Measurements from ENCODE around the gene KCNK7.
A peak's percentile ranks its signal among the peaks of the same experiment; 100 is the strongest.

KCNK7 gene

DNA sequence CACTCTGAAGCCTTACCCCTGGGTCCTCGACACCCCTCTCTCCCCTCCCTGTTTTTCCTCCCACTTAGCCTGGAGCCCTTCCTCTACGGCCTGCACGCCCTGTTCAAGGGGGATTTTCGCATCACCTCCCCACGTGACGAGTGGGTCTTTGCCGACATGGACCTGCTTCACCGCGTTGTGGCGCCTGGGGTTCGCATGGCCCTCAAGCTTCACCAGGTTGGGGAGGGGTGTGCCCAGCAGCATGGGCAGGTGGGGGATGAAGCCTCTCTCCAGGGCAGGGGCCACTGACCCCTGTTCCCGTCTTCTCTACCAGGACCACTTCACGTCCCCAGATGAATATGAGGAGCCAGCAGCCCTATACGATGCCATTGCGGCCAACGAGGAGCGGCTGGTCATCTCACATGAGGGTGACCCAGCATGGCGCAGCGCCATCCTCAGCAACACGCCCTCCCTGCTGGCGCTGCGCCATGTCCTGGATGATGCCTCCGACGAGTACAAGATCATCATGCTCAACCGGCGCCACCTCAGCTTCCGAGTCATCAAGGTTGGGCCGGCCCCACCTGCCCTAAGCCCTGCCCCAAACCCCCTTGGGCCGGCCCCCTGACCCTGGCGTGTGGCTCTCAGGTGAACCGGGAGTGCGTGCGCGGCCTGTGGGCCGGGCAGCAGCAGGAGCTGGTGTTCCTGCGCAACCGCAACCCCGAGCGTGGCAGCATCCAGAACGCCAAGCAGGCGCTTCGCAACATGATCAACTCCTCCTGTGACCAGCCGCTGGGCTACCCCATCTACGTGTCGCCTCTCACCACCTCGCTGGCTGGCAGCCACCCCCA lies 39.5 kb upstream of the KCNK7 start:
- H3K27me3 Mint-ChIP-seq (ENCODE audit: low read depth) = no peaks in the 10 kb centered on the region
- no peak overlapping the region for H3K27ac Mint-ChIP-seq
- peaks cover 38% of the 10 kb centered on the region for H3K36me3 Mint-ChIP-seq (ENCODE audit: low read depth)
- no peak for DNase-seq (ENCODE audit: low spot score)
- peaks cover 23% of the 10 kb centered on the region for H3K4me1 Mint-ChIP-seq (ENCODE audit: low read depth)
- H3K4me3 Mint-ChIP-seq = no peak overlapping the region
- no peaks in the 10 kb centered on the region for H3K9me3 Mint-ChIP-seq

DNA sequence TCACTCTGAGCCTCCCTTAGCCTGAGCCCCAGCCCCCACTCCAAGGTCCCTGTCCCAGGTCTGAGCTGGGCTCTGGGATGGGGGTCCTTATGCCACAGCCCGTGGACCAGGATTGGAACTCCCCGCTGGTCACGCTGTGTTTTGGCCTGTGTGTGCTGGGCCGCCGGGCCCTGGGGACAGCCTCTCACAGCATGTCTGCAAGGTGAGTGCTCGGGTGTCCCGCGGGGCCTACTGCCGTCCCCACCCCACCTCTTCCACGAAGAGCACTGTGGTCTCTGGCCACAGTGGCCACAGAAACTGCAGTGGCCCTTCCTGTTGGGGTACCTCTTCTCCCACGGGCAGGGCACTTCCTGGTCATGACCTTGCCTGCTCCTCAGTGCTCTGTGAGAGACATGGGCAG lies 38.8 kb upstream of the KCNK7 start:
- no peaks in the 10 kb centered on the region for H3K27me3 Mint-ChIP-seq (ENCODE audit: low read depth)
- no peak overlapping the region for H3K27ac Mint-ChIP-seq
- H3K9me3 Mint-ChIP-seq = no peaks in the 10 kb centered on the region
- DNase-seq (ENCODE audit: low spot score) = no peak
- H3K36me3 Mint-ChIP-seq (ENCODE audit: low read depth) = peaks cover 32% of the 10 kb centered on the region
- H3K4me3 Mint-ChIP-seq = no peak overlapping the region
- H3K4me1 Mint-ChIP-seq (ENCODE audit: low read depth) = peaks cover 16% of the 10 kb centered on the region

DNA sequence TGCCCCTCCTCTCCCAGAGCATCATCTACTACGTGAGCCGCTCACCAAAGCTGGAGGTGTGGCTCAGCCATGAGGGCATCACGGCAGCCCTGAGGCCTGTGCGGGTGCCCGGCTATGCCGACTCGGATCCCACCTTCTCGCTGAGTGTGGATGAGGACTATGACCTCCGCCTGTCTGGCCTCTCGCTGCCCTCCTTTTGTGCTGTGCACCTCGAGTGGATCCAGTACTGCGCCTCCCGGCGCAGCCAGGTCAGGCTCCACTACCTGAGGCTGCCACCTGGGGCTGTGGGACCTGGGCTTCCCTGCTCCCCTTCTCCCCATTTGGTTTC lies 38.5 kb upstream of the KCNK7 start:
- Mint-ChIP-seq H3K4me3 (no peak overlapping the region), H3K27ac (no peak overlapping the region), H3K36me3 (ENCODE audit: low read depth) (peaks cover 36% of the 10 kb centered on the region), H3K4me1 (ENCODE audit: low read depth) (peaks cover 15% of the 10 kb centered on the region), H3K9me3 (no peaks in the 10 kb centered on the region), H3K27me3 (ENCODE audit: low read depth) (no peaks in the 10 kb centered on the region)
- DNase-seq (ENCODE audit: low spot score) = no peak

DNA sequence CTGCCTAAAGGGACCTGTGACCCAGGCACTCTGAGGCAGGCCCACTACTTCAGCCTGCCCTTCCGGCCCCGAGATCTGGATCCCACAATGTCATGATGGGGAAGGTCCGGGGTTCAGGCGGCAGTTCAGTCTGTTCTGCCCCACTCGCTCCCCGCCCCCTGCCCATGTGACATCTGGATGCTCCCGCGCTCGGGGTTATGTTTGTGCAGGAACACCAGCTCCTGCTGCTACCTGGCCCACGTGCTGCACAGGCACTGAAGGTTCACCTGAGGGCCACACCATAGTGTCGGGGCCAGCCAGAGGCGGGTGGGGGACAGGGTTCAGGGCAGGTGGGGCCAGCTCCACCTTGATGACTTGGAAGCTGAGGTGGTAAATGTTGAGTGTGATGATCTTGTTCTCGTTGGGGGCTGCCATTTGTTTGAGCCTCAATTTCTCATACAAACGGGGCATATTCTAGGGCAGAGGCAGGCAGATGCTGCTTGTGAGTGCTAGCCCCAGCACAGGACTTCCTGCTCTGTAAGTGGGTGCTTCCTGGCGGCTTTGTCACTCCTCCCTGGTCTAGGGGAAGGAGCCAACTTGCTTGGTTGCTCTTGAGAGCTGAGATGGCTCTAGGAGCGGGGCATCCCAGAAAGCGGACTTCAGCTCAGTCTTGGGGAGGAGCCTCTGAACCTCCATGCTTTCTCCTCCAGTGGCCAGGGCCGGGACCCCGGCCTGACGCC lies 37.9 kb upstream of the KCNK7 start:
- Mint-ChIP-seq H3K4me3 (no peak overlapping the region), H3K9me3 (no peaks in the 10 kb centered on the region), H3K27me3 (ENCODE audit: low read depth) (no peaks in the 10 kb centered on the region), H3K27ac (peak overlapping the region; percentile 68), H3K36me3 (ENCODE audit: low read depth) (peaks cover 31% of the 10 kb centered on the region), H3K4me1 (ENCODE audit: low read depth) (peaks cover 10% of the 10 kb centered on the region)
- no peak for DNase-seq (ENCODE audit: low spot score)

DNA sequence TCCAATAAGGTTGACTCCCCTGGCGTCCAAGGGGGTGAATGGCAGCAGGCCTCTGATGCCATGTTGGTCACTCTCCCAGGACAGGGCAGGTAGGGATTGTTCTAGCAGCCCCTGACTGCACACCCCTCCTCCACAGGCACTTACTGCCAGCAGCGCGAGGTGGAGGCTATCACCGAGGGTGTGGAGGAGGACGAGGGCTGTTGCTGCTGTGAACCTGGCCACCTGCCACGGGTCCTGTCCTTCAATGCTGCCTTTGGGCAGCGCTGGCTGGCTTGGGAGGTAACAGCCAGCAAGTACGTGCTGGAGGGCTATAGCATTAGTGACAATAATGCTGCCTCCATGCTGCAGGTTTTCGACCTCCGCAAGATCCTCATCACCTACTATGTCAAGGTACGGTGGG lies 34.6 kb upstream of the KCNK7 start:
- Mint-ChIP-seq H3K36me3 (ENCODE audit: low read depth) (peaks cover 33% of the 10 kb centered on the region), H3K27me3 (ENCODE audit: low read depth) (no peaks in the 10 kb centered on the region), H3K9me3 (no peaks in the 10 kb centered on the region), H3K27ac (no peak overlapping the region), H3K4me3 (no peak overlapping the region), H3K4me1 (ENCODE audit: low read depth) (peaks cover 4% of the 10 kb centered on the region)
- DNase-seq (ENCODE audit: low spot score) = no peak

- H3K9me3 Mint-ChIP-seq = no peaks in the 10 kb centered on the region
- peaks cover 4% of the 10 kb centered on the region for H3K4me1 Mint-ChIP-seq (ENCODE audit: low read depth)
- no peak overlapping the region for H3K4me3 Mint-ChIP-seq
- no peak for DNase-seq (ENCODE audit: low spot score)
- H3K27ac Mint-ChIP-seq = no peak overlapping the region
- no peaks in the 10 kb centered on the region for H3K27me3 Mint-ChIP-seq (ENCODE audit: low read depth)
- peaks cover 29% of the 10 kb centered on the region for H3K36me3 Mint-ChIP-seq (ENCODE audit: low read depth)
These were observed 34.0 kb upstream of the KCNK7 start for GRCh38 chr11:65629579-65629978.

- no peak overlapping the region for H3K4me3 Mint-ChIP-seq
- H3K4me1 Mint-ChIP-seq (ENCODE audit: low read depth) = no peaks in the 10 kb centered on the region
- no peak overlapping the region for H3K27ac Mint-ChIP-seq
- no peak for DNase-seq (ENCODE audit: low spot score)
- peaks cover 37% of the 10 kb centered on the region for H3K36me3 Mint-ChIP-seq (ENCODE audit: low read depth)
- H3K9me3 Mint-ChIP-seq = no peaks in the 10 kb centered on the region
- H3K27me3 Mint-ChIP-seq (ENCODE audit: low read depth) = no peaks in the 10 kb centered on the region
These were observed 31.6 kb upstream of the KCNK7 start for GRCh38 chr11:65627202-65627601.

DNA sequence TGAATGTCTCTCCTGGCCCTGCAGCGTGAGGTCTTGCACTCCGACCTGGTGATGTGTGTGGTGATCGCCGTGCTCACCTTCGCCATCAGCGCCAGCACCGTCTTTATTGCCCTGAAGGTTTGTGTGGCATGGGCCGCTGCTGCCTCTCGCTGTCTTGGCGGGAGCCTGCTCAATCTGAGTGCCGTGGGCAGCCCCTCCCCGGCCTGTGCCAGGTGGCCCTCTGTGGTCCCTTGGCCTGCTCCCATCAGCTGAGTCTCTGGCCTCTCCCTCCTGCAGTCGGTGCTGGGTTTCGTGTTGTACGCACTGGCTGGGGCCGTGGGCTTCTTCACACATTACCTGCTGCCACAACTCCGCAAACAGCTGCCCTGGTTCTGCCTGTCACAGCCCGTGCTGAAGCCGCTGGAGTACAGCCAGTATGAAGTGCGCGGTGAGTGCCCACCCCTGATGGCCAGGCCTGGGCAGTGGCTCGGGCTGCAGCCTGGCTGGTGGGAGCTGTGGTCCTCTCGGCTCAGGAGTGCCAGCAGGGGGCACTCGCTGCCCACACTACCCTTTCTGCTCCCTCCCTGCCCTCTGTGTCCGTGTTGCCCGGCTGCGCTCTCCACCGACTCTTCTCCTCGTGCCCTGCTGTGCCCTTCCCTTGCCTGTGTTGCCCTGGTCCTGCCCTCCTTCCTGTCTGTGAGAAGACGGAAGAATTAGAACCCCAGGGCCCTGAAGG lies 30.2 kb upstream of the KCNK7 start:
- no peaks in the 10 kb centered on the region for H3K27me3 Mint-ChIP-seq (ENCODE audit: low read depth)
- no peak for DNase-seq (ENCODE audit: low spot score)
- no peak overlapping the region for H3K27ac Mint-ChIP-seq
- H3K9me3 Mint-ChIP-seq = no peaks in the 10 kb centered on the region
- no peaks in the 10 kb centered on the region for H3K4me1 Mint-ChIP-seq (ENCODE audit: low read depth)
- H3K4me3 Mint-ChIP-seq = no peak overlapping the region
- H3K36me3 Mint-ChIP-seq (ENCODE audit: low read depth) = peaks cover 41% of the 10 kb centered on the region

DNA sequence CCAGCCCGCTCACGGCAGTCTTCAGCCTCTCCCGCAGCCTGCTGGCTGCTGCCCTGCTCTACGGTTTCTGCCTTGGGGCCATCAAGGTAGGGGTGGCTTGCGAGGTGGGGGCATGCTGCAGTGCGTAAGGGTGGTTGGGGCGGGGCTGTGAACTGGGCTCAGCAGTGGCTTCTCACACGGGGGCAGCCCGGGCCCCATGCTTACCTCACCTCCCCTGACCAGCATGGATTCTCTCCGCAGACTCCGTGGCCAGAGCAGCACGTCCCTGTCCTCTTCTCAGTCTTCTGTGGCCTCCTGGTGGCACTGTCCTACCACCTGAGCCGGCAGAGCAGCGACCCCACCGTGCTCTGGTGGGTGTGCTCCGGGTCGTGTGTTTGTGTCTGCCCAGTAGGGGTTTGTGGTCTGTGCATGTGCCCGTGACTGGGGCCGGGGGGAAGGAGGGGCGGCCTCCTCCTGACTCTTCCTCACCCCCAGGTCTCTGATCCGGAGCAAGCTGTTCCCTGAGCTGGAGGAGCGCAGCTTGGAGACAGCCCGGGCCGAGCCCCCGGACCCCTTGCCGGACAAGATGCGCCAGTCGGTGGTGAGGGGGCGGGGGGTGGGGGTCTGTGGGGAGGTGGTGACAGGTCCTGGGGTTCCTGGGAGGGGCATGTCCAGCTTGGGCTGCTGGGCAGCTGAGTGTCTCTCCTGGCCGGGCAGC lies 29.5 kb upstream of the KCNK7 start:
- Mint-ChIP-seq H3K36me3 (ENCODE audit: low read depth) (peaks cover 39% of the 10 kb centered on the region), H3K4me3 (no peak overlapping the region), H3K9me3 (no peaks in the 10 kb centered on the region), H3K27me3 (ENCODE audit: low read depth) (no peaks in the 10 kb centered on the region), H3K27ac (no peak overlapping the region), H3K4me1 (ENCODE audit: low read depth) (no peaks in the 10 kb centered on the region)
- no peak for DNase-seq (ENCODE audit: low spot score)

GRCh38 chr11:65623852-65624616 lies 28.4 kb upstream of the KCNK7 start:
- DNase-seq (ENCODE audit: low spot score) = no peak
- Mint-ChIP-seq H3K27me3 (ENCODE audit: low read depth) (no peaks in the 10 kb centered on the region), H3K4me3 (no peak overlapping the region), H3K36me3 (ENCODE audit: low read depth) (peaks cover 38% of the 10 kb centered on the region), H3K4me1 (ENCODE audit: low read depth) (no peaks in the 10 kb centered on the region), H3K27ac (no peak overlapping the region), H3K9me3 (no peaks in the 10 kb centered on the region)

DNA sequence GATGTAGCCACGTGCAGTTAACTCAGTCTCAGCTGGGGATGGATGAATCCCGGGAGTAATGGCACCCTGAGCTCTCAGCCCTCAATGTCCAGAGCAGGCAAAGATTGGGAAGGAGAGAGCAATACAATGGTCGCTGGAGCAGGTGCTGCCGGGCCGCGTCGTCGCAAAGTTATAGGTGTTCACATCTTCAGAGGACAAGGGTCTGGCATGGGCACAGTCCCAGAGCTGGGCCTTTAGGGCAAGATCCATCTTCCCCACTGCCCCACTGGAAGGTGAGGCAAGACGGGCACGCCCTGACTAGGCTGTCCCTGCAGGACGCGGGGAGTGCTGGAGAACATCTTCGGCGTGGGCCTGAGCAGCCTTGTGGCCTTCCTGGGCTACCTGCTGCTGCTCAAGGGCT lies 27.6 kb upstream of the KCNK7 start:
- H3K9me3 Mint-ChIP-seq = no peaks in the 10 kb centered on the region
- H3K27ac Mint-ChIP-seq = no peak overlapping the region
- peaks cover 41% of the 10 kb centered on the region for H3K36me3 Mint-ChIP-seq (ENCODE audit: low read depth)
- H3K27me3 Mint-ChIP-seq (ENCODE audit: low read depth) = no peaks in the 10 kb centered on the region
- DNase-seq (ENCODE audit: low spot score) = no peak
- H3K4me3 Mint-ChIP-seq = no peak overlapping the region
- no peaks in the 10 kb centered on the region for H3K4me1 Mint-ChIP-seq (ENCODE audit: low read depth)

GRCh38 chr11:65622011-65622410 lies 26.4 kb upstream of the KCNK7 start:
- DNase-seq (ENCODE audit: low spot score) = no peak
- Mint-ChIP-seq H3K4me3 (no peak overlapping the region), H3K9me3 (no peaks in the 10 kb centered on the region), H3K4me1 (ENCODE audit: low read depth) (no peaks in the 10 kb centered on the region), H3K27ac (no peak overlapping the region), H3K36me3 (ENCODE audit: low read depth) (peaks cover 40% of the 10 kb centered on the region), H3K27me3 (ENCODE audit: low read depth) (no peaks in the 10 kb centered on the region)

DNA sequence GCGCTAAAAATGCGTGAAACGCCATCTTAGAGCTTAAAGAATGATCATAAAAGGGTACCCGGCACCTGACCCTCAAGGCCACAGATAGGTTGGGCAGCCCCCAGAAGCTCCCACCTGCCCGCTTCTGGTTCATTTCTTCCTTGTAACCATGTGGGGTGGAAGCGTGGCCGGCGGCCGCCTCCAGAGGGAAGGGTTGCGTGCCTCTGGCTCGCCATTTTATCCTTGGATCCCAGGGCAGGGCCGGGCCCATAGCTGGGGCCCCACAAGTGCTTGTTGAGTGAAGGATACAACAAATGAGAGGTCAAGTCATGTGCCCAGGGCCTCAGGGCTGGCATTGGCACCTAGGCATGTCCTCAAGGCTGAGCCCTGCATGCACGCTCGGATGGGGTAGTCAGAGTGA lies 25.9 kb upstream of the KCNK7 start:
- Mint-ChIP-seq H3K36me3 (ENCODE audit: low read depth) (peaks cover 45% of the 10 kb centered on the region), H3K9me3 (no peaks in the 10 kb centered on the region), H3K4me3 (no peak overlapping the region), H3K27ac (peak overlapping the region; percentile 6), H3K27me3 (ENCODE audit: low read depth) (no peaks in the 10 kb centered on the region), H3K4me1 (ENCODE audit: low read depth) (peaks cover 6% of the 10 kb centered on the region)
- no peak for DNase-seq (ENCODE audit: low spot score)

All from T-helper 2 cell treated with Interferon-gamma antibody and Interleukin-4, amounts not matched to agents 5 μg/mL and 100 μg/mL, for 36 hours (primary cell).